ENCODE results near the gene SHF. TPM values are rescaled to one million over a fixed set of nuclear protein-coding genes. Genes with fewer than 3 reads are reported as not detected.

SHF gene
- total RNA-seq, 1 experiment from 2014 or later: 10.9 TPM

DNA sequence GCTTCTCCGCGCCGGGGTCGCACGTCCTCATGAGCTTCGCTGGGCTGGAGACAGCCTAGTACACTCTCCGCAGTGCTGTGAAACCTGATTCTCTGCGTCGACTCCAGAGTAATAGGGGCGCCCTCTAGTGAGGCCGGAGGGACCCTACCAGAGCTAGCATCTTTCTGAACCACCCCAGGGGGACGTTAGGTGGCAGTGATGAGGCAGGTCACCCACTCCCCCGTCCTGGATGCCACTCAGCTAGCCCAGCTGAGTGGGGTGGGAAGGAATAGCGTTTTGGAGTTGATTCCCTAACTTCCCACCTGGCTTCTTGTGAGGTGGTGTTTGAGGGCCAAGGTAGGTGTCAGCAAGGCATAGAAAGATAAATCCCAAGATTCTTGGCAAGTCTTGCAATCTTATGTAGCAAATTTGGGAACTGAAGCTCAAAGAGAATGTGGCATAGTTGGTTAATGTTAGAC is 69.6 kb downstream of the SHF start:
- H3K9me2 ChIP-seq (replicated peaks; ENCODE audit: insufficient read depth, low read length): no peaks in the 10 kb centered on the region
- H3K9me3 ChIP-seq (ENCODE audit: low read length): no peaks in the 10 kb centered on the region
- no peaks in the 10 kb centered on the region for H3K79me2 ChIP-seq (ENCODE audit: low read length)
- peaks cover 9% of the 10 kb centered on the region for H3K4me1 ChIP-seq (ENCODE audit: low read length)
- no peaks in the 10 kb centered on the region for H4K20me1 ChIP-seq (ENCODE audit: insufficient read depth, low read depth, low read length)
- H3K27me3 ChIP-seq (ENCODE audit: low read length): no peaks in the 10 kb centered on the region
- H3K36me3 ChIP-seq (ENCODE audit: insufficient read depth, low read length): no peaks in the 10 kb centered on the region
- H3K4me3 ChIP-seq (ENCODE audit: low read length): no peak overlapping the region
- no peak overlapping the region for H3K9ac ChIP-seq (ENCODE audit: low read length)
- H2AFZ ChIP-seq (ENCODE audit: low read length): no peak overlapping the region
- no peak overlapping the region for H3K27ac ChIP-seq (ENCODE audit: low read length)
- no peak overlapping the region for H3K4me2 ChIP-seq (ENCODE audit: low read depth, low read length, poor library complexity, severe bottlenecking)
- peak; percentile 93 for DNase-seq

DNA sequence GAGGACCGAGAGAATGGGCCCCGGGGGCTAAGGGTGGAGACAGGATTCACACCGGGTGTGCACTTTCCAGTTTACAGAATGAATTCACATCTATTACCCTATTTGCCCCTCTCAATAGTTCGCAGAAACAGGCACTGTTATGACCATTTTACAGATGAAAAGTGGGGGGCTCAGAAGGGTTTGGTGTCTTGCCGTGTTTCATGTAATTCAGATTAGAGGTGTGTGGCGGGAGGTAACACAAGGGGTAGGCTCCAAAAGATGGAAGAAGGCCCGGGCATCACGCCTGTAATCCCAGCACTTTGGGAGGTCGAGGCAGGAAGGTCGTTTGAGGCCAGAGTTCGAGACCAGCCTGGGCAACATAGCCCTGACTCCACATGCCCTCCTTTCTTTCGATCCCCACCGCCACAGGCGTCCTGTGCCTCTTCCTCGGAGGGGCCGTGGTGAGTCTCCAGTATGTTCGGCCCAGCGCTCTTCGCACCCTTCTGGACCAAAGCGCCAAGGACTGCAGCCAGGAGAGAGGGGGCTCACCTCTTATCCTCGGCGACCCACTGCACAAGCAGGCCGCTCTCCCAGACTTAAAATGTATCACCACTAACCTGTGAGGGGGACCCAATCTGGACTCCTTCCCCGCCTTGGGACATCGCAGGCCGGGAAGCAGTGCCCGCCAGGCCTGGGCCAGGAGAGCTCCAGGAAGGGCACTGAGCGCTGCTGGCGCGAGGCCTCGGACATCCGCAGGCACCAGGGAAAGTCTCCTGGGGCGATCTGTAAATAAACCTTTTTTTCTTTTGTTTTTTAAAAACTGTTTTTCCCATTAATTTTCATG is 70.2 kb downstream of the SHF start:
- peaks cover 9% of the 10 kb centered on the region for H3K4me1 ChIP-seq (ENCODE audit: low read length)
- no peaks in the 10 kb centered on the region for H3K79me2 ChIP-seq (ENCODE audit: low read length)
- H3K9me2 ChIP-seq (replicated peaks; ENCODE audit: insufficient read depth, low read length): no peaks in the 10 kb centered on the region
- H3K27ac ChIP-seq (ENCODE audit: low read length): no peak overlapping the region
- no peaks in the 10 kb centered on the region for H3K9me3 ChIP-seq (ENCODE audit: low read length)
- H2AFZ ChIP-seq (ENCODE audit: low read length): no peak overlapping the region
- no peaks in the 10 kb centered on the region for H4K20me1 ChIP-seq (ENCODE audit: insufficient read depth, low read depth, low read length)
- no peaks in the 10 kb centered on the region for H3K27me3 ChIP-seq (ENCODE audit: low read length)
- H3K4me3 ChIP-seq (ENCODE audit: low read length): no peak overlapping the region
- no peak overlapping the region for H3K4me2 ChIP-seq (ENCODE audit: low read depth, low read length, poor library complexity, severe bottlenecking)
- no peak for DNase-seq
- H3K36me3 ChIP-seq (ENCODE audit: insufficient read depth, low read length): no peaks in the 10 kb centered on the region
- no peak overlapping the region for H3K9ac ChIP-seq (ENCODE audit: low read length)

Other genes starting within 250 kb of the SHF start
- not detected in 2 replicates for gene TERB2, start 231.3 kb downstream of the SHF start, total RNA-seq (2014; rRNA removed; shearing (Covaris generic); ENCODE audit: low replicate concordance)
- 33.5 and 66.4 TPM in 2 replicates for gene SORD, start 164.8 kb downstream of the SHF start, total RNA-seq (2014; rRNA removed; shearing (Covaris generic); ENCODE audit: low replicate concordance)
- gene DUOX2, start 73.8 kb downstream of the SHF start, total RNA-seq (2014; rRNA removed; shearing (Covaris generic); ENCODE audit: low replicate concordance): 0.07 and 0.45 TPM in 2 replicates
- gene DUOXA2, start 73.6 kb downstream of the SHF start, total RNA-seq (2014; rRNA removed; shearing (Covaris generic); ENCODE audit: low replicate concordance): not detected in 2 replicates
- gene DUOXA1, start 58.1 kb downstream of the SHF start, total RNA-seq (2014; rRNA removed; shearing (Covaris generic); ENCODE audit: low replicate concordance): not detected in 2 replicates
- gene DUOX1, start 58.0 kb downstream of the SHF start, total RNA-seq (2014; rRNA removed; shearing (Covaris generic); ENCODE audit: low replicate concordance): not detected in 2 replicates
- gene SLC28A2, start 64.3 kb upstream of the SHF start, total RNA-seq (2014; rRNA removed; shearing (Covaris generic); ENCODE audit: low replicate concordance): not detected in 2 replicates
- 13.7 and 29.0 TPM in 2 replicates for gene GATM, start 190.6 kb upstream of the SHF start, total RNA-seq (2014; rRNA removed; shearing (Covaris generic); ENCODE audit: low replicate concordance)

Data from Karpas-422 (cell line).